Limb (tissue), 2 donors: ENCODE results near the gene PDGFC.

Experiments used
- DNase-seq, 2 donors: peaks; one replicate each; pipeline ENCODE4 v3.0.0-alpha.2; 2016; ENCODE audit errors: extremely low spot score in 2 of 2

Gene PDGFC

GRCh38 chr4:156832886-156833285 is 138.7 kb downstream of the PDGFC start:
- DNase-seq: no peak

DNA sequence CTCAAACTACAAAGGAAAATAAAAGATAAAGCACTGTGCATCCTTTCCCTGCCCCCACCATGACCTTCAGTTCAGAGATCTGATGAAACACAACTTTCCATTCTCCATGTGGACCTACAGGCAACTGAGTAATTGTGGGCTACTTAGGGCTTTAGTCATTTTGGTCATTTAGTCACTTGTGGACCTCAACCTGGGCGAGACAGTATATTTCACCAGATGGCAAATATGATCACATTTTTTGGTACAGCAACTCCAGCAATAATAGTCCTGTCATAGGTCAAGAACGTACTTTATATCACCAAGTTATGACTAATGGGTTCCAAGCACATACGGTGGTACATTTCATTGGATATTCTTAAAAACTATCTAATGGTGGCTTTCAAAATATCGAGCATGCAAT is 141.2 kb downstream of the PDGFC start:
- no peak for DNase-seq

- DNase-seq: peak in 1 of 2 donors; percentile 42
Measured at GRCh38 chr4:156829201-156829873, 142.3 kb downstream of the PDGFC start.

DNA sequence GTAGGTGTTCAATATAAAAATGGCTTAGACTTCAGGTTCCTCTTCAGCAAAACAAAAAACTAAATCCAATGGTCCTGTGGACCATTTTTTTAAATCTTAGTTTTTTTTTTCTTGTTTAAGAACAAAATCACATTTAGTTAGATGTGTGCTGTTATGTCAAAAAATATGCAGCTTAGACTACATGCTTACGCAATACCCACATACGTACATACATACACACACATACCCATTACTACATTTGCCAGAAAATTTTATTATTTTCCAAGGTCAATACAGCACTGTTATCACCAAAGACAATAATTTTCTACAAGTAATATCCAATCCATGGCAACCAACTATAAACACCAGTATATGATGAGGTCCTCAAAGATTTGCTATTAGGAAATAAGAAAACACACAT is 144.1 kb downstream of the PDGFC start:
- DNase-seq: no peak

DNA sequence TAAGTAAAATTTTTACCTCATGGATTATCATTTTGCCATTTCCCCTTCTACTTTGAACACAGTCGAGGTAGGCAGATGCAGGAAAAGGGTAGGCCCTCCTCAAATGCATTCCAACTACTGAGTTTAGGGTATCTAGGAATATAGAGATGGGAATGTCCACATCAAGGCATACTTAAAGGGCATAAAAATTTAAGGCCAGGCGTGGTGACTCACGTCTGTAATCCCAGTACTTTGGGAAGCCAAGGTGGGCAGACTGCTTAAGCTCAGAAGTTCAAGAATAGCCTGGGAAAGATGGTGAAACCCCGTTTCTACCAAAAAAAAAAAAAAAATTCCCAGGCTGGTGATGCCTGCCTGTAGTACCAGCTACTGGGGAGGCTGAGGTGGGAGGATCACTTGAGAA is 146.5 kb downstream of the PDGFC start:
- no peak for DNase-seq

GRCh38 chr4:156824451-156825060 is 147.0 kb downstream of the PDGFC start:
- no peak for DNase-seq

- peak in 1 of 2 donors; percentile 16 for DNase-seq
Measured at GRCh38 chr4:156820931-156821330, 150.7 kb downstream of the PDGFC start.

DNA sequence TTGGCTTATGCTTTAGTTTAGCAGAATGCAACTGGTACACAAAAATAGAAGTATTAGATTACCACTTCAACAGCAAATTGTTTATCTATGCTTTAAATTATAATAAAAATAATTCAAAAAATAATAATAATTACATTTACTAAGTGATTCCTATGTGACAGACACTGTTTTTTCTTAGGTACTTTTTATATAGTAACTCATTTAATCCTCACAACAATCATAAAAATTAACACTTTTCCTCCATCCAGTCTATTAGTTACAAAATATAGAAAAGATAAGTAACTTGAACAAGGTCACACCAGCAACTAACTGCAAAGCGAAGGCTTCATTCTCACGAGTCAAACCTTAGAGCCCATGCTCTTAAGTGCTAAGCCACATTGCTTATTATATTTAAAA is 155.2 kb downstream of the PDGFC start:
- DNase-seq: no peak

DNA sequence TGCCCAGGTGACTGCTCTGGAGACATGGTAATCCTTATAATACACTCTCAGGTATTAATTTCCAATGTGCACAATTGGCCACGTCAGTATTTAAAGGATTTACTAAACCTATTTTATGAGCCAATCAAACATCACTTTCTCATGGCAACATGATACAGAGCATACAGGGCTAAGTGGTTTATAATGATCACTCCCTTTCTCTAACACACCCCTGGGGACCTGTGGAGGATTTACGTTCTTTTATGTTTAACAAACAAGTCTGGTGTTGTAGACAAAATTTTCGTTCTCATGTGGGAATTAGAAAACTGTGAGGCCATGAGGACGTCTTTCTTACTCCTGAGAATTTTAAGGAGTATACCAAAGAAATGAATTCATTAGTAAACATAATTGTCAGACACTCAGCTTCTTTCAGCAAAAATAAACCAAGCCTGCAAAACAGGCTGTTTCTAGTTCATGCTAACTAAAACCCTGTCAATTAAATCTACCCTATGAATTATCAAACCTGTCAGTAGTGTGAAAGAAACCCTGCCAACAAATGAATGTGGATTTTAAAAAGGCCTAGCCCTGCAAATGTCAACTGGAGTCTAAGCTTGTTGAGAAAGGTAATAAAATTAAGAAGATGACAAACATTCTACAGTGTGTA is 155.8 kb downstream of the PDGFC start:
- DNase-seq: no peak

GRCh38 chr4:156811963-156812362 is 159.6 kb downstream of the PDGFC start:
- no peak for DNase-seq

DNA sequence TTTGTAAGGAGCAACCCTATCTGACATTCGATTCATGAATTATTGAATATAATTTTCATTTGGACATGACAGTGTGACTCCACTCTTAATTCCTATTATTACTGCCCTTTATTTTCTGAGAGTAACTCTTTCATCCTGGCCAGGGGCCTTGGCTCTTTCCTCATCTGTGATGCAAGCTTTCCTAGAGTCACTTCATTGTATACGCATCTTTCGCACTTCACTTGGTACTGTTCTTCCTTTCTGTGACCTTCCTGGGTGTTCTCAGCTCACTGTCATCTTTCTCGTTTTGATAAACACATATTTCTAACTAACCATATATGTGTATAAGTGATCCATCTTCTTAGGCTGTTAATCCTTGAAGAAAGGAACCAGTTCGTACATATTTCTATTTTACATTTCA is 160.3 kb downstream of the PDGFC start:
- DNase-seq: no peak

GRCh38 chr4:156805696-156806095 is 165.9 kb downstream of the PDGFC start:
- DNase-seq: no peak

GRCh38 chr4:156803056-156803455 is 168.5 kb downstream of the PDGFC start:
- DNase-seq: no peak

DNA sequence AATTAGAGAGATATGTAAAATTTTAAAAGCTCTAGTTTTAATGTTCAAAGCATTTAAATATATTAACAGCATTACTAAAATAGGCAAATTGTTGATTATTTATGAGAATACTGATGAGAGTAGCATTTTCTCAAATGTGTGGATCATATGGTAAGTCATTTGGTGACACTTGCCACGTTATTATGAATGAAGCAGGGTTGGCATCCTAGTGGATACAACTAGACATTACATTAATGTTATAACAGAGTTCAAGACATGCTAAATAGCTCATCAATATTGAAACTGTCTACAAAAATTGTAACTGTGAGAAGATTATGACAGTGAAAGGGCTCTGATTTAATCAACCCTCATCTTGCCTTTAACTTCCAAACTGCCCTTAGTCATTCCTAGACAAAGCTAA is 171.1 kb downstream of the PDGFC start:
- DNase-seq: no peak

DNA sequence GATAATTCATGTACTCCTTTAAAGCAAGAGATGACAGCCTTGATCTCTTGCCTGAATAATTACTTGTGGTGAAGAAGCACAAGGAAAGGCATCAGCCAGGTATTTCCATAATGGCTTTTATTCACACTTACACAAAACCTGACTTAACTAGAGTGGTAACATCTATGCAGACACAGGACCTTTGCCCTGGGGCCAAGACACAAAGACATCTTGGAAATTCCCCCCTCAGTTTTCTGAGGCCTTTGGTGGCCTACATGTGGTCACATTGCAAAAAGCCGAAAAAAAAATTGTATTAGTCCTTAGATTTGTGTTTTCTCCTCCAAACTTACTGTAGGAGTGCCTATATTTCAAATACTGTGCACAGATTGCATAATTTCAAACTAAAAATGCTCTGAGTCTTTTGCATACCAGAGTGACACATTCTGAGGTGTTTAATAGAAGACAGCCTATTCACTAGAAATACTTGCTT is 172.4 kb downstream of the PDGFC start:
- no peak for DNase-seq

DNA sequence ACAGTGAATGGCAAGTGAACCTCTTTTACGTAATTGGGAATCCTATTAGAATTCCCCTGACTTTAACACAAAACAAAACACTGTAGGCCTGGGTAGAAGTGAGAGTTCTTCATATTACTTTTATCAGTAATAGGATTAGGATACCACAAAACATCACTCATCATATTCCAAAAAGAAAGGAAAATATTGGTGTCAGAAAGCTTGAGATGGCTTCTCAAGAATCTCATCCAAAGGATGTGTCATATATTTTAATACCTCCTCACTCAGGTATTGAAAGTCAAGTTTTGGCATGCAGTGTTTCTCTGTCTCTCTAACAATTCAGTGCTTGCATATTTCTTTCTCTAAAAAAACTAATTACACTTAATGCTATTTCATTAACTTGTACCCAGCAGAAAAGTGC is 173.2 kb downstream of the PDGFC start:
- no peak for DNase-seq

DNA sequence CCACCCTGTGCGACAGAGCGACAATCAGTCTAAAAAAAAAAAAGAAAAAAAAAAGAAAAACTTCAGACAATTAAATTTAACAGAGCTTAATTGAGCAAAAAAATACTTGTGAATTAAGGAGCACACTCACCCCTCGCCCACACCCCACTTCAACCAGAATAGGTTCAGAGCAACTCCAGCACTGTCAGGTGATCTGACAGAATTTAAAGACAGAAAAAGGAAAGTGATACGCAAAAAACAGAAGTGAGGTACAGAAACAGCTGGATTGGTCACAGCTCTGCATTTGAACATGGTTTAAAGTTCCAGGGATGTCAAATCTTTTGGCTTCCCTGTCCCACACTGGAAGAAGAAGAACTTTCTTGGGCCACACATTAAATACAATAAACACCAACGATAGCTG is 174.4 kb downstream of the PDGFC start:
- no peak for DNase-seq

GRCh38 chr4:156795727-156796126 is 175.9 kb downstream of the PDGFC start:
- DNase-seq: no peak

DNA sequence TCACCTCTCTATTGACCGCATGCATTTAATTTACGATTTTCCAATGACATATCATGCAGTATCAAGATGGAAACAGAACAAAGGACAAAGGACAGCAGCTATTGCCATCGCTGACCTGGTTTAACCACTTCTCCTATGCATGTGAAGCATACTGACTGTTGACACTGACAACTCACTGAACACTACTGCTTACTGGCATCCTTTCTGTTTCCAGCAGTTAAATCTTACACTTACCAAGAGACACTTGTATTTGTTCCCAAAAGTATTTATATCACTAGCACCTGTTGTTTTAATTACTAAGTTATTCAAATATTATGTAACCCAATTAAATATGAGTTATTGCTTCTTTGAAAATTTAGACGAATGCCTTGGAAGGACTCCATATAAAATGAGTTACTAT is 176.7 kb downstream of the PDGFC start:
- DNase-seq: no peak

GRCh38 chr4:156792462-156793085 is 179.0 kb downstream of the PDGFC start:
- no peak for DNase-seq

DNA sequence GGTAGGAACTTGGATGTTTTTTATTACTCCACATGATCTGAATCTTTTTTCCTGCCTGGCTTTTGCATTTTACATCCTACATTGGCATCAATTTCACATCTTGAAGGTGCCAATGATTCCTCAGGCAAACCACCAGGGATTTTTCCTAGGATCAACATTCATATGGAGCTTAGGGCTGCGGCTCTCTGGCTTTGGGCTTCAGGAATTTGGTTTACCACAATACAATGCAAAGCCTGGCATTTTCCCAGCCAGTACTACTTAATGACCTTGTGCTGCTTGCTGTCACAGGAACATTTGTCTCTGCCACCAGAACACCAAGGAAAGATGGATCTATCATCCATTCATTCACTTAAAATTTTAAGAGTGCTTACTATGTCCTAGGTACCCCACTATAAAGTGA is 180.7 kb downstream of the PDGFC start:
- no peak for DNase-seq

- DNase-seq: no peak
Measured at GRCh38 chr4:156788782-156789181, 182.8 kb downstream of the PDGFC start.
